HG03521 (cell line): Measurements from ENCODE around the gene CTNNA1.

ENCODE experiments used
- ATAC-seq: cut with Tn5 transposase; IDR thresholded peaks from one replicate; pipeline ENCODE4 v1.9.1; 2021; ENCODE audit warnings: mild to moderate bottlenecking, moderate library complexity; ENCODE audit not compliant: unreplicated experiment

CTNNA1 gene

DNA sequence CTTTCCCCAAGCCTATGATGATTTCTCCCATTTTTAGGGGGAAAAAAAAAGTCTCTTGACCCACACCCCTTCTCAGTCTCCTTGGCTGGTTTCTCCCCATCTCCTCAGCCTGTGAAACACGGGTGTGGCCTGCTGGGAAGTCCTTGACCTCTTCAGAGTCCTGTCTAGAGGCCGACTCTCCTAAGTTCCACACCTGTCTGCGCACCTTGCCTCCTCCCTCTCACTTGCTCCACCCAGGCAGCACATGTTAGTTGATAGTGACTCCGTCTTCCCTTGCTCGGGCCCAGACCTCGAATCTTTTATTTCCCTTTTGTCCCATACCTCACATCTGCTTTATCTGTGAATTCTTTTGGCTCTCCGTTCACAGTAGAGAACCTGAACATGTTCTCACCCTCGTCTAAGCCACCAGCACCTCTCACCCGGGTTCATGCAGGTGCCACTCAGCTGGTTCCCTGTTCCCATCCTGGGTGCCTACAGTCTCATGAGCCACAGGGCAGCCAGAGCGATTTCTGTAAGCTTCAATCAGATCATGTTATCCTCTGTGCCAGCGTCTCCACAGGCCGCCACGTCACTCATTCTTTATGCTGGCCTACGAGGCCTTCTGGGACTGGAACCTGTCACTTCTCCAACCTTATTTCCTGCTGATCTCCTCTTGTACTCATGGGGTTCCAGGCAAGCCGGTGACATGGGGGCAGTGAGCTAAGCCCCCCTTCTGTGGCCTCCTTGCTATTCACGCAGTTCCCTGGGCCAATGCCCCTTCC is 173.6 kb downstream of the CTNNA1 start:
- no peak for ATAC-seq

DNA sequence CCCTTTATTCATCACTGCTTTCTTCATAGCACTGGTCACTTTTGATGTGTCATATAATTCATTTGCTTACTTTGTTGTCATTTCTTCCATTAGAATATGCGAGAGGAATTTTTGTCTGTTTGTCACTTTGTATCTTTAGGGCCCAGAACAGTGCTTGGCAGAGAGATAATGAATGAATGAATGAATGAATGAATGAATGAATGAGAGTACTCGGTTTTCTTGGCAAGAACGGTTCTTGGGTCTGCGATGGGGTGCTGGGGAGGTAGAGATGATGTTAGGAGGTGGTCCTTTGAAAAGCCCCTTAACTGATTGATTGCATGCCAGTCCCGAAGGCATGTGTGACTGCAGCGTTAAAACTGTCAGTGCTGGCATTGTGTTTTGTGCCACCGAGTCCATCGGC is 174.3 kb downstream of the CTNNA1 start:
- ATAC-seq = no peak

DNA sequence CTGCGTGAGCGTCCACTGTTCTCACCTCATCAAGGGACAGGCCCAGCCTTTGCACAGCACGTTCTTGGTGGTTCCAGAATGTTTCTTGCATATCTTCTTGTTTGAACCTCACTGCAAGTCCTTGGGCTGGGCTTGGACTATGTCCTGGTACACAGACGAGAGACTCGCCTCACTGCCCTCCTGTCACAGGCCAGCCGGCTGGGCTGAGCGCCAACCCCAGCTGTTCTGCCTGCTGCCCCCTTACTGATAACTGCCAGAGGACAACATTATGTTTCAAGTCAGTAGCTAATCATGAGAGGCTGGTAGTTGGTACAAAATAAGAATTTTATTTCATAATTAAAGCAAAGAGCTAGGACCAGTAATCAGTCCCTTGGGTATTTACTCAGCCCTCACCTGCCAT is 174.8 kb downstream of the CTNNA1 start:
- ATAC-seq = no peak

DNA sequence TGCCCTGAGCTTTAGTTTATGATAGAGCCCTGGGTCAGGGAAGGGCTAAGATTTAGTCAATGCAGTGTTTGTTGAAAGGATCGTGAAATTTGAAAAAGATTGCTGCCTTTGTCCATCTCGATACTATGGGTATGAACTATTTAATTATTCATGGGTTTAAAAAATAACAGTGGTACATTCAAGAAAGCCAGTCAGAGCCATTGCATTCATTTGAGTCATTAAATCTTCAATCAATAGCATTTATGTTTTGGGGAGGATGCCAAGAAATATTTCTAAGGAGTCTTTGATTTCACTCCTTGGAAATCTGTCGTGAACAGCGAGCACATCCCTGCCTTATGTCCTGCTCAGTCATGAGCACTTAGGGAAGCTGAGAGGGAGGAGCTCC is 176.3 kb downstream of the CTNNA1 start:
- ATAC-seq = no peak

DNA sequence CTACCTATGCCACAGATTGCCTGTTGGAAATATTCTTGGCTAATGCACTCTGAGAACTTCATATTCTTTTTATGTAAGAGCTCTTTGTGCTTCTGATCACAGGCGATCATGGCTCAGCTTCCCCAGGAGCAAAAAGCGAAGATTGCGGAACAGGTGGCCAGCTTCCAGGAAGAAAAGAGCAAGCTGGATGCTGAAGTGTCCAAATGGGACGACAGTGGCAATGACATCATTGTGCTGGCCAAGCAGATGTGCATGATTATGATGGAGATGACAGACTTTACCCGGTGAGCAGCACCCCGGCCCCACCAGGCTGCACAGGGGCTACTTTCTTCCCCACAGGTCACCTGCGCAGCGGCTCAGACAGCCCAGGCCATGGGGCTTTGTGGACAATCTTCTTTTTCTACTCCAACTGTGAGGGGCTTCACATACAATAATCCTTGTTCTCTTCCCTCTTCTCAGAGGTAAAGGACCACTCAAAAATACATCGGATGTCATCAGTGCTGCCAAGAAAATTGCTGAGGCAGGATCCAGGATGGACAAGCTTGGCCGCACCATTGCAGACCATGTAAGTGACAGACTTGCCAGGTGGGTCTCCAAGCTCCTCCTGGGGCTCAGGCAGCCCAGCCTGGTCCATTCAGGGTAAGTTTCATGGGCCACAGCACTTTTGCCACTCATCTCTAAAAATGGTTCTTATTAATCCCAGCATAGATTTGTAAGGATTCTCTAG is 177.3 kb downstream of the CTNNA1 start:
- no peak for ATAC-seq

DNA sequence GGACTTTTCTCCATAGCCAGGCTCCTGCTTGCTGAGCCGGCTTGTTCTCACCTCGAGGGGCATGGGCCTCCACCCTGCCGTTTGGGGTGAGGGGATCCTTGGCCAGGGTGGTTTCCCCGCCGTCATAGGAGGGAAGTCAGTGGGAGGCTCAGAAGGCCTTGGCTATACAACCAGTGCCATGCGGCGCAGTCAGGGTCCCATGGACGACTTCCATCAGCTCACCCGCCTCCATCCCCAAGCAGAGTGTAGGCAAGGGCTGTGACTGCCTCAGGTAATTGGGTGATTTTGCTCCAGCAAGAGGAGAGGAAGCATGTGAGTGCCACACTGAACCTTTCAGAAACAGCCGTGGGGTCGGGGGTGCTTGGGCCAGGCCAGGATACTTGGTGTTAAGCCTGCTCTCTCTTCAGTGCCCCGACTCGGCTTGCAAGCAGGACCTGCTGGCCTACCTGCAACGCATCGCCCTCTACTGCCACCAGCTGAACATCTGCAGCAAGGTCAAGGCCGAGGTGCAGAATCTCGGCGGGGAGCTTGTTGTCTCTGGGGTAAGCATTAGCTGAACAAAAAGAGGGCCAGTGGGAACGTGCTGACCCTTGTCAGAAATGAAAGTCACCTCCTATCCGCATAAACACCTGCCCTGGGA is 179.1 kb downstream of the CTNNA1 start:
- ATAC-seq = no peak

DNA sequence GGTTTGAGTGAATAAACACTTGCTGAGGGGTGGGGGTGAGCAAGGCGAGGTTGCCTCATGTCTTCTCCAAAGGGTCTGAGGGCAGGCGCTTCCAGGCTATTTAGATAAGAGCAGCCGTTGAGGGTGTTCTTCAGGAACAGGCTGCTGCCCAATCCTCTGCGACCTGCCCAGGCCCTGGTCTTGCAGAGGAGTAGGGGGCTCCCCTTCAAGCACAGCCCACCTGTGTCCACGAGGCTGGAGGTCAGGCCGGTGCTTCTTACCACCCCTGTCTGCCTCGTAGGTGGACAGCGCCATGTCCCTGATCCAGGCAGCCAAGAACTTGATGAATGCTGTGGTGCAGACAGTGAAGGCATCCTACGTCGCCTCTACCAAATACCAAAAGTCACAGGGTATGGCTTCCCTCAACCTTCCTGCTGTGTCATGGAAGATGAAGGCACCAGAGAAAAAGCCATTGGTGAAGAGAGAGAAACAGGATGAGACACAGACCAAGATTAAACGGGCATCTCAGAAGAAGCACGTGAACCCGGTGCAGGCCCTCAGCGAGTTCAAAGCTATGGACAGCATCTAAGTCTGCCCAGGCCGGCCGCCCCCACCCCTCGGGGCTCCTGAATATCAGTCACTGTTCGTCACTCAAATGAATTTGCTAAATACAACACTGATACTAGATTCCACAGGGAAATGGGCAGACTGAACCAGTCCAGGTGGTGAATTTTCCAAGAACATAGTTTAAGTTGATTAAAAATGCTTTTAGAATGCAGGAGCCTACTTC is 180.5 kb downstream of the CTNNA1 start:
- ATAC-seq = no peak

DNA sequence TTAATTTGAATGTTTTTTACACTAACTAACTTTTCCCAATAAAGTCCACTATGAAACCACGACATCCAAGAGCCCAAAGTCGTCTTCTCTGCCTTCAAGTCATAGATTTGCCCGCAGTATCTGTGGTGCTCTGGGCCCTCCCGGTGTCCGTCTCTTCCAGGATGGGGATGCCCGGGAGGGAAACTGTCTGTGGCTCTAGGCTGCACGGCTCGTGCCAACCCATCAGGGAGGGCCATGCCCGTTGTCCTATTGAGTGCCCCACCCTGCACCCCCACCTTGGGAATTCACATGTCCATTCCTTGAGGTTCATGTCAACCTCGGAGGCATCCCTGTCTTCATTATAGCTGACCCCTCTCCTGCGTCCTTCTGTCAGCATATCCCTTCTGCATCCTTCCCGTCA is 181.7 kb downstream of the CTNNA1 start:
- no peak for ATAC-seq

DNA sequence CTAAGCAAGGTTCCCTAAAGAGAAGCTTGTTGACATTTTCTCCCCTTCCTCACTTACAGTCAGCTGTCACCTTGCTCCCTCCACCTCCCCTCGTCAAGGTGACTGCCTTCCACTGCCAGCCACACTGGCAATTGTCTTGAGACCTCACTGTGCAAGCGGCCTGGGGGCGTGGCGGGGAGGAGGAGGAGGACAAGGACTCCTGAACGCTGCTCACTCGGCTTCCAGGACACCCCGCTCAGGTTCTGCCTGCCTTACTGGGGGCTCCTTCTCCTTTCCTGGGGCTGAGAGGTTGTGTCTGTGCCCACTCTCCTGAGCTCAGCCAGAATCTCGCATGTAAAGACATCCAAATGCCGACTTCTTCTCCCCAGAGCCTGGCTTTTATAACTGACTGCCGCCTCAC is 182.2 kb downstream of the CTNNA1 start:
- no peak for ATAC-seq

DNA sequence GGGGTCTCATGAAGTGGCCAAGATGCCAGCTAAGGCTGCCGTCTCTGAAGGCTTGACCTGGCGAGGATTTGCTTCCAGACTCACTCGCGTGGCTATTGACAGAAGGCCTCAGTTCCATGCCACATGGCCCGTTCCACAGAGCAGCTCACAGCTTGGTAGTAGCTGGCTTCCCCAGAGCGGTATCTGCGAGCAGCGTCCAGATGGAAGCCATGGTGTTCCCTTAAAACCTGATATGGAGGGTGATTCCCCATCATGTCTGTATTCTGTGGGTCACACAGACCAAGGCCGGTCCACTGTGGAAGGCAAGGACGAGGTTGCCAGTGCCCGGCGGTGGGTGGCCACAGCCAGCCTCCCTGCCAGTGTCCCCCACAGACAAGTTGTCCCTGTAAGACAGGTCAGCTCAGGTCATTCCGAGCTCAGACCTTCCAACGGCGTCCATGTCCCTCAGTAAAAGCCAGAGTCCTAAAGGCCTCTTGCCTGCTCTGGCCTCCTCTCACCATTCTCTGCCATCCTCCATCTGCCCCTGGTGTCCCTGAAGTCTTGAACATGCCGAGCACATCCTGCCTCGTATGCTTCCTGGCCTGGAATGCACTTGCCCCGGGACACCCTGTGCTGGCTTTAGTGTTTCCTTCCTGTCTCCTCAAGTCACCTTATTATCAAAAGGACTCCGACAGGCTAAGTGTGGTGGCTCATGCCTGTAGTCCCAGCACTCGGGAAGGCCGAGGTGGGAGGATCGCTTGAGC is 183.2 kb downstream of the CTNNA1 start:
- no peak for ATAC-seq

DNA sequence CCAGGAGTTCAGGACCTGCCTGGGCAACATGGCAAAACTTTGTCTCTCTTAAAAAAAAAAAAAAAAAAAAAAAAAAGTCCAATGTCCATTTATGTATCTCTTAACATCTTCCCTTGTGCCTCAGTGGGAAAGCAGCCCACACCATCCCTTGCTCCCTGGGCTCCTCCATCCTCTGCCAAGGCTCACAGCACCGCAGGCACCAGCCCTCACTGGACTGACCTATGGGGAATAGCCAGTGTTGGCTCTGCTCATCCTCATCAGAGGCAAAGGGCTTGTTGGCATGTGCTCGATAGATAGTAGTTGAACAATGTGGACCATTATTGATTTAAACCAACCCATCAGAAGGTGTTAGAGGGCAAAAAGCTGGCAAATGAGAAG is 183.7 kb downstream of the CTNNA1 start:
- no peak for ATAC-seq

DNA sequence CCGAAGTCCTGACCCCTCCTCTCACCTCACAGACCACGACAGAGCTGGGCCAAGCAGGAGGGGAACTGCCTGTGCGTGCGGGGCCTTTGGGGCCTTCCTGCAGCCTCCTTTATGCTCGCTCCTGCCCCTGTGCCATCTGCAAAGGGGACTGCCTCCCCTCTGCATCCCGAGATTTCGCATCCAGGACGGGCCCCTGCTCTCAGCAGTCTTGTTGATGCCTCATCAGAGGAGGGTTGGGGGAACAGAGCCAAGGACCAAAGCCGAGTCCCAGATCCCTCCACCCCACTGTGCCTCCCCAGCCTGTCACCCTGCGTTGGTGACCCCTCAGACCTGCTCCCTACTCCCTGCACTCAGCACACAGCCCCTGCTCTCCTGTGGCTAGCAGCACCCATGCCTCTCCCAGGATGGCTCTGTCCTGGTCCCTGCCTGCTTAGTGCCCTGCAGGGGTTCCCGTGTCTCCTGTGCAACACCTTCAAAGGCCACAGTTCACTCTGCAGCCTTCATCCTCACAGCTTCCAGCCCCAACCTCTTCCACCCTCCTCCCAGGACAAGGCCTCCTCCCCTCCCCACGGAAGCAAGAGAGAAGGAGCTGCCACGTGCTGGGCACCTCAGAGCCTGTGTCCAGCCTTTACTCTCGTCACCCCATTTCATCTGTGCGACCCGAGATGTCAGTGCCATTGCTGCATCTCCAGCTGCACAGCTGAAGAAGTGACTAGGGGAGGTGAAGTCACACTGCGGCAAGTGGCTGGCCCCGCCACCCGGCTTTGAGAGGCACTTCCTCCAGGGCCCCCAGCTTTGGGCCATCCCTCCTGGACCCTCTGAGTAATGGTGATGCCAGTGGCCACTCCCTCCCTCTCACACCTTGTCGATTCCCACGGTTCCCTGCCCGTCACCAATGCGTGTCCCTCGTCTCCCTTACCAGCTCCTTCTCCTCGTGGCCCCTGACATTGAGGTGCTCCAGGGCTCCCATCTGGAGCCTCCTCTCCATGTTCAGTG is 184.5 kb downstream of the CTNNA1 start:
- ATAC-seq = no peak

DNA sequence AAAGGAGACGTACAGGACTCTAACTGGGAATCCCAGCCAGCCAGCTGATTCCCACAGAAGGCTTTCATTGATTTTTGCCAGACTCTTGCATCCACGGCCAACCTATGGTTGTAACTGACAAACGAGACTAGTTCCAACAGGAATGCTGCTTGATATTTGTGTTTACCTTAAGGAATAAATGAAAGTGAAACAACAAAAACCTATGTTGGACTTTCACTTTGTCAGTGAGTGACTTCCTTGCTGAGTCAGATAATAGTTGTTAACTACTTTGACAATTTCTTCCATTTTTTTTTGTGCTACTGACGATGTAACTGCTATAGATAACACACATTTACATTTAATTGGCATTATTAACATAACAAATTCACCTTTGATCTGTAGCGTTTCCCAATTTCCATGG is 185.3 kb downstream of the CTNNA1 start:
- ATAC-seq = no peak

DNA sequence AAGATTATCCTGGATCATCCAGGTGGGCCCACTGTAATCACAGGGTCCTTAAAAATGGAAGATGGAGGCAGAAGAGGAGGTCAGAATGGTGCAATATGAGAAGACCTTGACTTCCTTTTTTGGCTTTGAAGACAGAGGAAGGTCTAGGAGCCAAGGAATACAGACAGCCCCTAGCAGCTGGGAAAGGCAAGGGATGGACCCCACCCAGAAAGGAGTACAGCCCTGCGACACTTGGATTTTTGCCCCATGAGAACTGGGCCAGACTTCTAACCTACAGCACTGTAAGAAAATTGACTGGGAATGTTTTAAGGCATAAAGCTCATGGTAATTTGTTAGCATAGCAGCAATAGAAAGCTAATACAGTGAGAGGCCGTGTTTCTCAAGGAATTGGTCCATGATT is 188.8 kb downstream of the CTNNA1 start:
- no peak for ATAC-seq

DNA sequence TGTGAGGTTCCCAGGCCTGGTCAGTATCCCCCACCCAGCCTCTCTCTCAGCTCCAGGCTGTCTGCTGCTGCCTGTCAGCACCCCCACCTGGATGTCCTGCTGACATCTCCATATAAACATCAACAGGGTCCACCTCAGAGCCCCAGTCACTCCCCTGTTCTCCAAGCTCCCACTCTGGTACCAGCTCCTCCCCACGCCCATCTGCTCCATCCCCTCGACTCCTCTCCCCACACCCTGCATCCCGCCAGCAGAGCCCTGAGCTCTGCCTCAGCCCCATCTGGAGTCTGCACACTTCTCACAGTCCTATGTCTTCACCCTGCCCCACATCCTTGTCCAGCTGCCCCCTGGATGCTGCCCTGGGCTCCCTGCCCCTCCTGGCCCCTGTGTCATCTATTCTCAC is 189.6 kb downstream of the CTNNA1 start:
- no peak for ATAC-seq

DNA sequence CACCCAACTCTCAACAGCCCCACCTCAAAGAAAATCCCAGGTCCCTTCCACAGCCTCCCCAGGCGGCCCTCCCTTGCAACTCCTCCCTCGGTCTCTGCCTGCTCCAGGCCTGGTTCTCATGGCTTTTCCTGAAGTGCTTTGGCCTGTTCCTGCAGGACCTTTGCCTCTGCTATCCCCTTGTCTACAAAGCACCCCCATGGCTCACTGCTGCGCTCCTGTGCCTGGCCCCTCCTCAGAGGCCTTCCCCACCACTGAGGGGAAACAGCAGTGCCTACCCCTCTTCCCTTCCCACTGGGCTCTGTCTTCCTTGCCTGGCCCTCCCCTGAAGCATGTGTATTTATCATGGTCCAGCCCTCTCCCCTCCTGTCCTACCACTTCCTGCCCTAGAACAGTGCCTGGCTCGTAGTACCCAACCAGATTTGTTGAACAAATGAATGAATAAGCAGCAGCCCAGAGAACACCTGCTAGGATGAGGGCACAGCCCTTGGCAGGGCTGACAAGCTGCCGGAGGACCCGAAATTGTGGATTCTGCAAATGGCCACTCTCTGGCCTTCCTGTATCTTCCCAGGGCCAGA is 190.5 kb downstream of the CTNNA1 start:
- ATAC-seq = no peak

DNA sequence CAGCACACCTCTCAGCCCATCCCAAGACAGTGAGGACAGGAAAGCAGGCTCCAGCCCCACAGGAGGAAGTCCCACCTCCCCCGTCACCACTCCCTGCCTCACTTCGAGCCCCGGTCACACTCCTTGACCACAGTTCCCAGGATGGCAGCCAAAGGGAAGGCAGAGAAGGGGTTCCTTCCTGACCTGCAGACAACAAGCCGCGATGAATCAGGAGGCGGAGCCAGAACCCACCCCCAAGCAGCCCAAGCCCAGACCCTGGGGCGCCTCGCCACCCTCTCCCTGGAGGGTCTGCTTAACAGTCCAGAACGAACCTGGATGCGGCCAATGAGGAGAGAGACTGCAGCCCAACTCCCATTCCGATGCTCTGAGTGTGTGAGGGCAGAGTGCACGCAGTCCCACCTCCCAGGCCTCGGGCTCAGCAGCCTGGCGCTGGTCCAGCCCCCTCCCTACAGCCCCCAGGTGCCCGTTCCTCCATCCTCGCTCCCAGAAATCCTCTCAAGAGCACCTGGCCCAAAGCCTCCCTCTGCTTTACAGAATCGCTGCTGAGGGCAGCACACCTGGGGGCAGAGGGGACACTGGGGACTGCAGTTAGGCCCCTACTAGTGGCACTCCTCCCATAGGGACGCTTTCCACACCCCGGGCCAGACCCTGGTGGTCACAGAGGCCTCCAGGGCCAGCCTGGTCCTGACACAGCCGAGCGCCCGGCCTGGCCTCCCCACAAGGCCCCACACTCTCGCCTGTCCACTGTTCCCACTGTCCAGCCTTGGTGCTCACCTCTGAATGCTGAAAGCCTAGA is 191.5 kb downstream of the CTNNA1 start:
- no peak for ATAC-seq
